Cardiac fibroblast (primary cell): ENCODE data around the gene CHGA.

Experiments
- DNase-seq, 2 donors: peaks; one replicate each; pipeline versions ENCODE4 v3.0.0 to v3.0.0-alpha.2; 2010; ENCODE audit warnings: low read depth in 2 of 2
- H3K4me3 ChIP-seq, 2 donors: replicated peaks in 1 of 2; 1 replicate in 1 of 2; 2 replicates in 1 of 2; pipeline ENCODE4 v1.5.1; 2011; ENCODE audit warnings: low read depth in 2 of 2, low read length in 2 of 2, mild to moderate bottlenecking in 2 of 2, moderate library complexity in 1 of 2
- TF ChIP-seq, protein P1 (sequence below): IDR thresholded peaks from one replicate; pipeline ENCODE4 v1.5.1; 2011; ENCODE audit warnings: low read depth, mild to moderate bottlenecking, low read length, inconsistent platforms

The CHGA gene

DNA sequence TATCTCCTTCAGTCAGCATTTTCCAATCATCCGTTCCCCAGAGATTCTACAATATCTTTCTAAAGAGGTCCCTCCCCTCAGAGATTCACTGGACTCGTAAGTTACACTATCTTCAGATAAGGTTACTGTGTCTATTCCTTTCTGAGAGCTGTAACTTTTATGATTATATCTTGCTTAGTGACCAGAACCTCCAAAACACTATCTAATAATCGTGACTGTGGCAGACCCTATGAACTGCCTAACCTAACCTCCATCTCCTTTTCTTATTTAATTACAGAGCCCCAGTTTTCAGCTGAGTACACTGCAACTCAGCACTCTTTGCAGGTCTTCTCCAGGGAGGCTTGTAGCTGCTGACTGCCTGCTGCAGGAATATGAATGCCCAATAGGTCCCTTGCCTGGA lies 38.5 kb upstream of the CHGA start:
- no peak for DNase-seq
- no peak overlapping the region for H3K4me3 ChIP-seq
- TF ChIP-seq, protein P1, sequence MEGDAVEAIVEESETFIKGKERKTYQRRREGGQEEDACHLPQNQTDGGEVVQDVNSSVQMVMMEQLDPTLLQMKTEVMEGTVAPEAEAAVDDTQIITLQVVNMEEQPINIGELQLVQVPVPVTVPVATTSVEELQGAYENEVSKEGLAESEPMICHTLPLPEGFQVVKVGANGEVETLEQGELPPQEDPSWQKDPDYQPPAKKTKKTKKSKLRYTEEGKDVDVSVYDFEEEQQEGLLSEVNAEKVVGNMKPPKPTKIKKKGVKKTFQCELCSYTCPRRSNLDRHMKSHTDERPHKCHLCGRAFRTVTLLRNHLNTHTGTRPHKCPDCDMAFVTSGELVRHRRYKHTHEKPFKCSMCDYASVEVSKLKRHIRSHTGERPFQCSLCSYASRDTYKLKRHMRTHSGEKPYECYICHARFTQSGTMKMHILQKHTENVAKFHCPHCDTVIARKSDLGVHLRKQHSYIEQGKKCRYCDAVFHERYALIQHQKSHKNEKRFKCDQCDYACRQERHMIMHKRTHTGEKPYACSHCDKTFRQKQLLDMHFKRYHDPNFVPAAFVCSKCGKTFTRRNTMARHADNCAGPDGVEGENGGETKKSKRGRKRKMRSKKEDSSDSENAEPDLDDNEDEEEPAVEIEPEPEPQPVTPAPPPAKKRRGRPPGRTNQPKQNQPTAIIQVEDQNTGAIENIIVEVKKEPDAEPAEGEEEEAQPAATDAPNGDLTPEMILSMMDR: no peak

DNA sequence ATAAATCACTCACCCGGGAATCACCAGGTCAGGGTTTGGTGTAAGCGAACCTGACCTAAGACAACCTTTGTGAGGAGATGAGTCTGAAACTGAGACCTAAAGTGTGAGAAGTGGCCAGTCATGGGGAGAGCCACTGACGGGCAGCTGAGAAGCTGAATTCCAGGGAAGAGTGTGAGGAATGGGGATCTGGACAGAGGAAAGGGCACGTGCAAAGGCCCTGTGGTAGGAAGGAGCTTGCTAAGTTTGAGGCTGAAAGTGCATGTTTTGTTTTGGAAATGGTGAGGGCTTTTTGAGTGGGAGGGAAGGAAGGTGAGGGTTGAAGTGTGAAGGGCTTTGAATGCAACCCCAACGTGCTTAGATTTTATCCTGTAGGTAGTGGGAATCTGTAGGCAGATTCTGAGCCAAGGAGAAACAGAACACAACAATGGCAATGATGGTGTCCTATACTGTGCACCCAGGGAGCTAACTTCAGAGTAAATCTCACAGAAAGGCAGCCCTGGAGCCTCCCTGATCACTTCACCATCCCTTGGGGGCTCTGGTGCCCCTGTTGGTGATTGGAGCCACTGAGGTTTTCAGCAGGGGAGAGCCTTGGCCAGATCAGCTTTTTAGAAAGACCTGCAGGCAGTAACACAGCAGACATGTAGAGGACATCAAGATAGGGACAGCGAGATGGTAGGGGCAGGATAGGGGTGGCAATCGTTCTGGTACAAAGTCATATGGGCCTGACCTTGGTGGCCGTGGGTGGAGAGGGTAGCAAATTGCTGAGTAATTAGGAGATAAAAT lies 37.5 kb upstream of the CHGA start:
- H3K4me3 ChIP-seq: no peak overlapping the region

DNA sequence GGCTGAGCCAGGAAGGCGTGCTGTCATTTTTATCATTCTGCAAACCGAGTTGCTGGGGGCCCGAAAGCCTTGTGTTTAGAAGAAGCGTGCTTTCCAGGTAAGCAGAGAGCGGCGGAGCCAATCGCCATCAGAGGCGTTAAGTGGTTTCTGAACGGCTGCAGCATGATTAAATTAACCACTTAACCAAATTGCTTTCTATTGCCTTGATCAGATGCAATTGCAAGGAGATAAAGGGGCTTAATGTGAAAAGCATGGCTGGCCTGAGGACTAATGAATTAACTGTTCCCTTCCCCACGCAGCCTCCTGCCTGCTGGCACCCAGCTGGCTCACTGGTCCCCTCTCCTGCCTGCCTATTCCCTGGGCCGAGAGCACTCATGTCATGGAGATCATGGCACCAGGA lies 36.6 kb upstream of the CHGA start:
- H3K4me3 ChIP-seq: no peak overlapping the region
- DNase-seq: no peak
- TF ChIP-seq, protein P1: no peak

More for the DNA sequence above, 37.5 kb upstream of the CHGA start:
- TF ChIP-seq, protein P1: no peak
- no peak for DNase-seq

DNA sequence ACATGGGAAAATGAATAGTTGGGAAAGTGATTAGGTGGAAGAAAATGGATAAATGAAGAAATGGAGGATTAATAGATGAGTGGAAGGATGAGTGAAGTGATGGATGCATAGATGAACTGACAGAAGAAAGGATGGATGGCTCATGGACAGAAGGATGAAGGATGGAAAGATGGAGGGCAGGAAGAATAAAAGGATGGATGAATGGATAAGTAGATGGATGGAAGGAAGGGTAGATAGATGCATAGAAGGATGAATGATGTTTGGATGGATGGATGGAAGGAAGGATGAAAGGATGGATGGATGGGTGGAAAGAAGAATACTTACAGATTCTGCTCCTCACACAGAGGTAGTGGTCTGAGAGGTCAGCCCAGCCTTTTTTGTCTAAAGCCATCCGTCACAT lies 35.8 kb upstream of the CHGA start:
- no peak overlapping the region for H3K4me3 ChIP-seq
- TF ChIP-seq, protein P1: no peak
- no peak for DNase-seq

DNA sequence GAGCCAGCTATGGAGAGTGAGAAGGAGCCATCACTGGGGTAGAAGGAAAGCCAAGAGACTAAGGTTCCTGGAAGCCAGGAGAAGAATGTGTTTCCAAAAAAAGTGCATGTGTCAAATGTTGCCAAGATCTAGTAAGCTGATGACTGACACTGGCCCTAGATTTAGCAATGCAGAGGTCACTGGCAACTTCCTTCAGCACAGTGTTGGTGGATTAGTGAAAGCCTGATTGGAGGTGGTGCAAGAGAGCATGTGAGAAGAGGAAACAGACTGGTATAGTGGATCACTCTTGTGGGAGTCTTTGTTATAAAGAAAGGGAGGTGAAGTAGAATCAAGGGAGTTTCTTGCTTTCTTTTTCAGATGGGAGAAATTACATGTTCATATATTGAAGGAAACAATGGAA lies 34.1 kb upstream of the CHGA start:
- no peak overlapping the region for H3K4me3 ChIP-seq
- TF ChIP-seq, protein P1: no peak
- DNase-seq: no peak

DNA sequence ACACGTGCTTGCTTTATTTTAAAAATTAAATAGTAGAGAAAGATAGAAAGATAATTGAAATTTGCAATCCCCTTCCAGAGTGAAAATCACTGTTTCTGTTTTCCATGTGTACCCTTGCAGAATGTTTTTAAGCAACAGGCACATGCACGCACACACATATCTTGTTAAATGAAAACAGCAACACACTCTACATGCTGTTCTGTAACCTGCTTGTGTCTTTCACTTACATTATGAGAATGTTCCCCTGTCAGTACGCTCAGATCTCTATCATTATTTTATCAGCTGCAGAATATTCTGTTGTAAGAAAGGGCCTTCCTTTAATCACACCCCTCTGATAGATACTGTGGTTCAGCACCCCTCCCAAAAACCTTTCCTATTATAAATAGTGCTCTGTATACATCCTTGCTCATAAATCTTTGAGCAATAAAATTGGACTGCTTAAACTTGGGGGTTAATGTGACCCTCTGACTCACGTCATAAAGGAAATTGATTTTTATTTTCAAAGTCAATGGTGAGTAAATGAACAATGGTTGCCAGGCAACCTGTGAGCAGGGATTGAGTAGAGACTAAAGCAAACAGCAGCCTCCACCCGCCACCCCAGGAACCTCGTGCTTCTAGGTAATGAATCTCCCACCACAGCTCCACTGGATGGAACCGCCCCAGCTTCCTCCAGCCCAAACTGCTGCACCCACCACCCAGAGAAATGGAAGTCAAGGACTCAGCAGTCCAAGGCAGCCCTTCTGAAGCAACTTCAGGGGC lies 31.9 kb upstream of the CHGA start:
- no peak overlapping the region for H3K4me3 ChIP-seq
- TF ChIP-seq, protein P1: no peak
- no peak for DNase-seq
